ENCODE data around the gene ZFP91. TPM values are rescaled to one million over a fixed set of nuclear protein-coding genes. Genes with fewer than 3 reads are reported as not detected.

The ZFP91 gene
- total RNA-seq, 3 donors from 2014 or later (not counting 1 experiment from before 2014, with no cell fraction given): 54.8 to 61.8 (median 57.8) TPM

GRCh38 chr11:58573451-58574104 is 5.3 kb upstream of the ZFP91 start:
- Mint-ChIP-seq H3K27me3 (ENCODE audit: low read depth in 2 of 2) (no peaks in the 10 kb centered on the region), H3K4me1 (peaks cover 73 to 76% of the 10 kb centered on the region in 2 donors), H3K9me3 (no peaks in the 10 kb centered on the region), H3K36me3 (peaks cover 8% of the 10 kb centered on the region), H3K4me3 (peak overlapping the region; percentile 91), H3K27ac (peak overlapping the region; percentile 99 to 100)
- ATAC-seq (peak; percentile 23 to 28 (median 24)), DNase-seq (peak; percentile 50 to 75)
- TF ChIP-seq CTCF (IDR thresholded peaks at IDR 0.05): no peak
- Histone ChIP-seq H3K27me3 (ENCODE audit: control insufficient read depth, insufficient read depth, low read length) (no peaks in the 10 kb centered on the region), H3K27ac (ENCODE audit: low read length) (peak overlapping the region; percentile 99), H3K36me3 (ENCODE audit: control insufficient read depth, insufficient read depth, low read length) (peaks cover 22% of the 10 kb centered on the region), H3K9me3 (ENCODE audit: control insufficient read depth, insufficient read depth, low read length) (no peaks in the 10 kb centered on the region), H3K4me1 (ENCODE audit: control insufficient read depth, insufficient read depth, low read length) (peaks cover 35% of the 10 kb centered on the region), H3K4me3 (ENCODE audit: low read length) (peak overlapping the region; percentile 29)
- intact Hi-C loops (cut with micrococcal nuclease): loop anchor here (10.0 kb wide), 1 partner anchor 779 kb away; no protein-coding TSS in a partner anchor
- 5% methylated on average over 4 of the region's 4 CpGs for WGBS (ENCODE audit: insufficient coverage)

- Mint-ChIP-seq H3K27me3 (ENCODE audit: low read depth in 2 of 2) (peaks cover 0 to 2% of the 10 kb centered on the region in 2 donors), H3K27ac (peak overlapping the region; percentile 99 to 100), H3K9me3 (no peaks in the 10 kb centered on the region), H3K36me3 (peaks cover 8% of the 10 kb centered on the region), H3K4me3 (peak overlapping the region; percentile 91), H3K4me1 (peaks cover 75 to 76% of the 10 kb centered on the region in 2 donors)
- Histone ChIP-seq H3K27ac (ENCODE audit: low read length) (peak overlapping the region; percentile 99), H3K9me3 (ENCODE audit: control insufficient read depth, insufficient read depth, low read length) (no peaks in the 10 kb centered on the region), H3K4me1 (ENCODE audit: control insufficient read depth, insufficient read depth, low read length) (peaks cover 35% of the 10 kb centered on the region), H3K4me3 (ENCODE audit: low read length) (peak overlapping the region; percentile 57), H3K36me3 (ENCODE audit: control insufficient read depth, insufficient read depth, low read length) (peaks cover 9% of the 10 kb centered on the region), H3K27me3 (ENCODE audit: control insufficient read depth, insufficient read depth, low read length) (no peaks in the 10 kb centered on the region)
- DNase-seq: no peak
- intact Hi-C loops (cut with micrococcal nuclease): loop anchor here (5.0 to 10.0 kb wide), 2 partner anchors 780 to 1008 kb away; partner anchors contain the start of gene UBE2L6
- ATAC-seq: no peak
- TF ChIP-seq CTCF (IDR thresholded peaks at IDR 0.05): no peak
Measured at GRCh38 chr11:58574881-58575280, 4.0 kb upstream of the ZFP91 start.

- 2% methylated on average over 6 of the region's 6 CpGs for WGBS (ENCODE audit: insufficient coverage)
- no peak for ATAC-seq
- Histone ChIP-seq H3K9me3 (ENCODE audit: control insufficient read depth, insufficient read depth, low read length) (no peaks in the 10 kb centered on the region), H3K4me1 (ENCODE audit: control insufficient read depth, insufficient read depth, low read length) (peaks cover 35% of the 10 kb centered on the region), H3K27ac (ENCODE audit: low read length) (peak within 1 kb of the TSS; percentile 99), H3K4me3 (ENCODE audit: low read length) (peak within 1 kb of the TSS; percentile 57), H3K27me3 (ENCODE audit: control insufficient read depth, insufficient read depth, low read length) (no peaks in the 10 kb centered on the region), H3K36me3 (ENCODE audit: control insufficient read depth, insufficient read depth, low read length) (peaks cover 2% of the 10 kb centered on the region)
- Mint-ChIP-seq H3K9me3 (no peaks in the 10 kb centered on the region), H3K27ac (peak within 1 kb of the TSS; percentile 99 to 100), H3K4me1 (peaks cover 79 to 81% of the 10 kb centered on the region in 2 donors), H3K36me3 (peaks cover 2% of the 10 kb centered on the region), H3K27me3 (ENCODE audit: low read depth in 2 of 2) (peaks cover 0 to 3% of the 10 kb centered on the region in 2 donors), H3K4me3 (peak within 1 kb of the TSS; percentile 91)
- no peak for TF ChIP-seq CTCF (IDR thresholded peaks at IDR 0.05)
- intact Hi-C loops (cut with micrococcal nuclease): loop anchor here (5.0 to 10.0 kb wide), 2 partner anchors 781 to 1008 kb away; partner anchors contain the start of gene UBE2L6
- peak; percentile 48 to 82 for DNase-seq
Measured at GRCh38 chr11:58575377-58576020, 3.4 kb upstream of the ZFP91 start, which contains the start of gene LPXN. Gene LPXN, minus strand, starts transcription at chr11:58575856. Its CDS starts 84 bp downstream, at chr11:58575772.
